ENCODE results near the gene SH3TC2. TPM values are rescaled to one million over a fixed set of nuclear protein-coding genes. Genes with fewer than 3 reads are reported as not detected.

The SH3TC2 gene
- total RNA-seq, 2 donors from 2014 or later = 0.66 to 2.5 TPM

DNA sequence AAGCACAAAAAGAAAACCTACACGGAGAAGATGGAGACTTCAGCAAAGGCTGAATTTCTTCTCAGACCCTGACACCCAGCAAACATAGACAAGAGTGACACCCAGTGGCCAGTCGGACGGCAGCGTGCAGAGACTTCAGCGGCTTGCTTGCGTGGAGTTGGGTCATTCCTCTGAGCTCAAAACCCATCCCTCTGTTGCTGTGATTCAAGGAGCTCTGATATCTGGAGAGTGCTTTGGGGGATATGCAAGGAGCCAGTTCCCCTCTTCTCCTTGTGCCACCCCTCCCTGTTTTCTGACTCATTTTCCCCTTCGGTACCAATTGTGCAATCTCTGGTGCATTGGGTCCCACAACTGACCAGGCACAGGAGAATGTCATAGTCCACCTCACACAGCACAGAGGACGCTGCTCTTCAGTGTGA lies 27.5 kb downstream of the SH3TC2 start:
- H3K4me1 ChIP-seq = no peaks in the 10 kb centered on the region
- no peaks in the 10 kb centered on the region for H3K27me3 ChIP-seq
- H3K36me3 ChIP-seq = no peaks in the 10 kb centered on the region
- intact Hi-C loops (cut with DNase I) = loop anchor here (5.0 to 10.0 kb wide), 2 partner anchors 77 to 591 kb away; no protein-coding TSS in a partner anchor
- H3K4me3 ChIP-seq = no peak overlapping the region
- H3K27ac ChIP-seq = no peak overlapping the region
- H3K9me3 ChIP-seq = no peaks in the 10 kb centered on the region
- H3K9ac ChIP-seq (ENCODE audit: low read depth in 2 of 2, low read length in 2 of 2) = no peak overlapping the region
- TF ChIP-seq, protein P1, sequence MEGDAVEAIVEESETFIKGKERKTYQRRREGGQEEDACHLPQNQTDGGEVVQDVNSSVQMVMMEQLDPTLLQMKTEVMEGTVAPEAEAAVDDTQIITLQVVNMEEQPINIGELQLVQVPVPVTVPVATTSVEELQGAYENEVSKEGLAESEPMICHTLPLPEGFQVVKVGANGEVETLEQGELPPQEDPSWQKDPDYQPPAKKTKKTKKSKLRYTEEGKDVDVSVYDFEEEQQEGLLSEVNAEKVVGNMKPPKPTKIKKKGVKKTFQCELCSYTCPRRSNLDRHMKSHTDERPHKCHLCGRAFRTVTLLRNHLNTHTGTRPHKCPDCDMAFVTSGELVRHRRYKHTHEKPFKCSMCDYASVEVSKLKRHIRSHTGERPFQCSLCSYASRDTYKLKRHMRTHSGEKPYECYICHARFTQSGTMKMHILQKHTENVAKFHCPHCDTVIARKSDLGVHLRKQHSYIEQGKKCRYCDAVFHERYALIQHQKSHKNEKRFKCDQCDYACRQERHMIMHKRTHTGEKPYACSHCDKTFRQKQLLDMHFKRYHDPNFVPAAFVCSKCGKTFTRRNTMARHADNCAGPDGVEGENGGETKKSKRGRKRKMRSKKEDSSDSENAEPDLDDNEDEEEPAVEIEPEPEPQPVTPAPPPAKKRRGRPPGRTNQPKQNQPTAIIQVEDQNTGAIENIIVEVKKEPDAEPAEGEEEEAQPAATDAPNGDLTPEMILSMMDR (IDR thresholded peaks at IDR 0.05) = peak; percentile 54
- DNase-seq = peak; percentile 72

DNA sequence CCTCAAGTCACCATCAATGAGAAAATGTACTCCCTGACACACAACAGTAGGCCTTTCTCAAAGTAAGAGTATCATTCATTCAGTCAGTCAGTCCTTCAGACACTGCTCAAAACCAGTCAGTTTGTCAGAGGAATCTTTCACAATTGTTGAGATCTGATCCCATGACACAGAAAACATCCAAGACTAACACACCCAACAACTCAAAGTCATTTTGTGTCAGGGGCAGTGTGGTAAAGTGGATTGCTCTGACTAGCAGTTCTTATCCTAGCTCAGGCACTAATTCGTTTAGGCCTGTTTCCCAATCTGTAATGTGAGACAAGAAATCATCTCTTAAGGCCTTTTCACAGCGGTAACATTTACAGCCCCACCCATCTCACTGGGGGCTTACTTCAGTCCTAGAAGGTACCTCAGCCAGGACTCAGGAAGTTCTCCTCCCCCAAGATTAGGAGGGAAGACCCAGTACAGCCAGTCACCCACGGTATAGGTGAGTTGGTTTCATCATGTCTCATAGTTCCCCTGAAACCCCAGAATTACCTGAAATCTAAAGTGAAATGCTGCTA lies 31.9 kb downstream of the SH3TC2 start:
- no peak overlapping the region for H3K9ac ChIP-seq (ENCODE audit: low read depth in 2 of 2, low read length in 2 of 2)
- no peaks in the 10 kb centered on the region for H3K4me1 ChIP-seq
- H3K36me3 ChIP-seq = no peaks in the 10 kb centered on the region
- H3K27me3 ChIP-seq = no peaks in the 10 kb centered on the region
- no peak overlapping the region for H3K27ac ChIP-seq
- intact Hi-C loops (cut with DNase I) = loop anchor here (10.0 kb wide), 1 partner anchor 586 kb away; no protein-coding TSS in a partner anchor
- no peak overlapping the region for H3K4me3 ChIP-seq
- no peak for DNase-seq
- H3K9me3 ChIP-seq = no peaks in the 10 kb centered on the region
- TF ChIP-seq, protein P1 (IDR thresholded peaks at IDR 0.05) = no peak

DNA sequence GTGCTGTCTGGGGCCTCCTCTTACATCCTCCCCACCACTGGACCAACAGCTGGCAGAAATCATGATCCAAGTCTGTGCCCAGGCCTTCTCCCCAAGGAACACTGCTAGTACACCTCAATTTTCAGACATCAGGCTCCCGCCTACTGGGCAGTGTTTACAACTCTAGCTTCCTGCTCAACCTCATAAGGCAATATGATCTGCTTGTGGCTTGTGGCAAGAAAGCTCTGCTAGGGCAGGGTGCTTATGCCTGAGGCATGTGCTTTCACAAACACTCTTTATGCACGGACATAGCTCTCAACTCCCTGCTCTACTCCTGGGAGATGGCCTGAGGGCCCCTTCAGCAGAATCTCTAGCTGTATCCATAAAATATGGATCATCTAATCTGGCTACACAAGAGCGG lies 32.5 kb downstream of the SH3TC2 start:
- intact Hi-C loops (cut with DNase I) = loop anchor here (10.0 kb wide), 1 partner anchor 586 kb away; no protein-coding TSS in a partner anchor
- Histone ChIP-seq H3K9me3 (no peaks in the 10 kb centered on the region), H3K27me3 (no peaks in the 10 kb centered on the region), H3K4me3 (no peak overlapping the region), H3K9ac (ENCODE audit: low read depth in 2 of 2, low read length in 2 of 2) (no peak overlapping the region), H3K4me1 (no peaks in the 10 kb centered on the region), H3K36me3 (no peaks in the 10 kb centered on the region), H3K27ac (no peak overlapping the region)
- TF ChIP-seq, protein P1 (IDR thresholded peaks at IDR 0.05) = no peak
- DNase-seq = no peak

DNA sequence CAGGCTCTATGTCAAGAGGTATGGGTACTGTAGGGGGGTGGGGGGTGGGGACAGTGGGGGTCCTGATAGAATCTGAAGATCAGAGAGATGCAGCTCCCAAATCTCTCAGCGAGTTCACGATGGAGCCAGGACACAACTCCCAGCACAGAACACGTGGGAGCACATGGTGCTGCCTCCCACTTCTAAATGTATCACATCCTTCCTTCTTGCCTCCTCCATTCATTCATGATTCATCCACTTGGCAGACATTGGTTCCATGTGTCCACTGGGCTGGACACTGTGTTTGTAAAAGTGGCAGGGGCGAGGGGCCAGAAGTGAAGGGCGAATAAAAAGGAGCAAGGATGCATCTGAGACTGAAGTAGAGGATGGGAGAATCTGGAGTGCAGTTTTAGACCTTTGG lies 33.9 kb downstream of the SH3TC2 start:
- TF ChIP-seq, protein P1 (IDR thresholded peaks at IDR 0.05) = no peak
- no peak for DNase-seq
- intact Hi-C loops (cut with DNase I) = no loop called here
- Histone ChIP-seq H3K27me3 (no peaks in the 10 kb centered on the region), H3K27ac (no peak overlapping the region), H3K9ac (ENCODE audit: low read depth in 2 of 2, low read length in 2 of 2) (no peak overlapping the region), H3K4me3 (no peak overlapping the region), H3K9me3 (no peaks in the 10 kb centered on the region), H3K36me3 (no peaks in the 10 kb centered on the region), H3K4me1 (no peaks in the 10 kb centered on the region)

DNA sequence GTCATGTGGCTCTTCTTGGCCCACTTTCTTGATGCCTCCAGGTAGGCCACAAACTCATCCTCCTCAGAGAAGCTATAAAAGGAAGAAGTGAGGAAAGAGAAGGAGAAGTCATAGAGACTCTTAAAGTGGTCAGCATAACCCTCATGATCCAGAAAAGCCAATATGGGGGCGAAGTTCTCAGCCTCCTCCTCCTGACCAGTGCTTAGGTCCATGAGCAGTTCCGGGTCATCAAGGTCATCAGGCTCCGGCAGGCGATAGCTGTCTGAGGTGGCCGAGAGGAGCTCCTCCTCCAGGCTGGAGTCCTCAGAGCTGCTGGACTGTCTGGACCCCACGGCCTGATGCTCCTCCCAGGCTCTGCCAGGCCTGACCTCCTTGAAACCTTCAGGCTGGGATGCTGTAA lies 34.7 kb downstream of the SH3TC2 start:
- H3K9ac ChIP-seq (ENCODE audit: low read depth in 2 of 2, low read length in 2 of 2) = no peak overlapping the region
- no peaks in the 10 kb centered on the region for H3K4me1 ChIP-seq
- intact Hi-C loops (cut with DNase I) = no loop called here
- no peak overlapping the region for H3K4me3 ChIP-seq
- no peaks in the 10 kb centered on the region for H3K9me3 ChIP-seq
- DNase-seq = no peak
- H3K36me3 ChIP-seq = no peaks in the 10 kb centered on the region
- H3K27me3 ChIP-seq = no peaks in the 10 kb centered on the region
- TF ChIP-seq, protein P1 (IDR thresholded peaks at IDR 0.05) = no peak
- no peak overlapping the region for H3K27ac ChIP-seq
